ENCODE data around the gene SH3RF3.

The SH3RF3 gene

GRCh38 chr2:109141006-109141600, 12.1 kb downstream of the SH3RF3 start:
- DNase-seq = no peak

GRCh38 chr2:109141727-109142283, 12.8 kb downstream of the SH3RF3 start:
- DNase-seq = no peak

- no peak for DNase-seq
These were observed 13.6 kb downstream of the SH3RF3 start for GRCh38 chr2:109142416-109143210.

- no peak for DNase-seq
These were observed 14.5 kb downstream of the SH3RF3 start for GRCh38 chr2:109143214-109144187.

GRCh38 chr2:109144271-109144670, 15.3 kb downstream of the SH3RF3 start:
- no peak for DNase-seq

- DNase-seq = no peak
These were observed 15.7 kb downstream of the SH3RF3 start for GRCh38 chr2:109144721-109145120.

GRCh38 chr2:109145286-109145685, 16.3 kb downstream of the SH3RF3 start:
- DNase-seq = no peak

- no peak for DNase-seq
These were observed 18.4 kb downstream of the SH3RF3 start for GRCh38 chr2:109147405-109147804.

- no peak for DNase-seq
These were observed 19.2 kb downstream of the SH3RF3 start for GRCh38 chr2:109148117-109148746.

GRCh38 chr2:109148991-109149645, 20.1 kb downstream of the SH3RF3 start:
- no peak for DNase-seq

GRCh38 chr2:109150559-109150958, 21.6 kb downstream of the SH3RF3 start:
- DNase-seq = no peak

GRCh38 chr2:109151519-109151918, 22.5 kb downstream of the SH3RF3 start:
- DNase-seq = no peak

- no peak for DNase-seq
These were observed 24.2 kb downstream of the SH3RF3 start for GRCh38 chr2:109153005-109153784.

GRCh38 chr2:109153807-109154206, 24.8 kb downstream of the SH3RF3 start:
- DNase-seq = no peak

- DNase-seq = no peak
These were observed 25.2 kb downstream of the SH3RF3 start for GRCh38 chr2:109154226-109154625.

- no peak for DNase-seq
These were observed 26.8 kb downstream of the SH3RF3 start for GRCh38 chr2:109155553-109156451.

GRCh38 chr2:109157563-109158105, 28.6 kb downstream of the SH3RF3 start:
- no peak for DNase-seq

GRCh38 chr2:109158237-109158636, 29.2 kb downstream of the SH3RF3 start:
- DNase-seq = no peak

- no peak for DNase-seq
These were observed 30.1 kb downstream of the SH3RF3 start for GRCh38 chr2:109159096-109159495.

Measured in DMS 273 treated with DMSO at 0.1 percent for 48 hours (cell line).